Measurements from ENCODE around the gene DMAC2.

GRCh38 chr19:41420101-41420880 lies 19.4 kb downstream of the DMAC2 start:
- TF ChIP-seq, protein P1, sequence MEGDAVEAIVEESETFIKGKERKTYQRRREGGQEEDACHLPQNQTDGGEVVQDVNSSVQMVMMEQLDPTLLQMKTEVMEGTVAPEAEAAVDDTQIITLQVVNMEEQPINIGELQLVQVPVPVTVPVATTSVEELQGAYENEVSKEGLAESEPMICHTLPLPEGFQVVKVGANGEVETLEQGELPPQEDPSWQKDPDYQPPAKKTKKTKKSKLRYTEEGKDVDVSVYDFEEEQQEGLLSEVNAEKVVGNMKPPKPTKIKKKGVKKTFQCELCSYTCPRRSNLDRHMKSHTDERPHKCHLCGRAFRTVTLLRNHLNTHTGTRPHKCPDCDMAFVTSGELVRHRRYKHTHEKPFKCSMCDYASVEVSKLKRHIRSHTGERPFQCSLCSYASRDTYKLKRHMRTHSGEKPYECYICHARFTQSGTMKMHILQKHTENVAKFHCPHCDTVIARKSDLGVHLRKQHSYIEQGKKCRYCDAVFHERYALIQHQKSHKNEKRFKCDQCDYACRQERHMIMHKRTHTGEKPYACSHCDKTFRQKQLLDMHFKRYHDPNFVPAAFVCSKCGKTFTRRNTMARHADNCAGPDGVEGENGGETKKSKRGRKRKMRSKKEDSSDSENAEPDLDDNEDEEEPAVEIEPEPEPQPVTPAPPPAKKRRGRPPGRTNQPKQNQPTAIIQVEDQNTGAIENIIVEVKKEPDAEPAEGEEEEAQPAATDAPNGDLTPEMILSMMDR (IDR thresholded peaks at IDR 0.05), result no peak
- TF ChIP-seq POLR2A (IDR thresholded peaks at IDR 0.05), result no peak
- TF ChIP-seq EP300 (IDR thresholded peaks at IDR 0.05), result no peak
